ENCODE measurements around the gene KIF3C.
"Not testable (repeated sequence)": the region's sequence is repeated elsewhere in the genome, so short reads cannot be mapped to it uniquely, and the experiment has no call there.

Gene KIF3C

DNA sequence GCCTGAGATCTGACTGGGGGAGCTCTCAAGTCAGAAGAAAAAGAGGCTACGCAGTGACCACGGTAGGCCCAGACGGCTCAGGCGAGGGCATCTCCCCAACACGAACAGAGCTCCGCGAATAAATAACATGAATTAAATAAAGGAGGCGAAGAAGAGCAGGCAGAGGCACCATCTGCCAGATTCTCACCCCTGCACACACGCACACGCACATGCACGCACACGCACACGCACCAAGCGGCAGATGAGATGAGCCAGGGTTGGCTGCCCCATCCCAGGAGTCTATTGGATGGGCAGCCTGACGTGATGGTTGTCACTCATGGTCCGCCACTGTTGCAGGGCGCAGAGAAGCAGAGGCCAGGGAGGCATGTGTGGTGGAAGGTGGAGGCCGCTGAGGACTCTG, 53.6 kb downstream of the KIF3C start:
- no peak for DNase-seq (ENCODE audit: low read depth)
- H3K4me3 ChIP-seq (ENCODE audit: low read depth, low read length), result no peak overlapping the region

GRCh38 chr2:25926984-25927756, 55.1 kb downstream of the KIF3C start:
- no peak overlapping the region for H3K4me3 ChIP-seq (ENCODE audit: low read depth, low read length)
- no peak for DNase-seq (ENCODE audit: low read depth)

DNA sequence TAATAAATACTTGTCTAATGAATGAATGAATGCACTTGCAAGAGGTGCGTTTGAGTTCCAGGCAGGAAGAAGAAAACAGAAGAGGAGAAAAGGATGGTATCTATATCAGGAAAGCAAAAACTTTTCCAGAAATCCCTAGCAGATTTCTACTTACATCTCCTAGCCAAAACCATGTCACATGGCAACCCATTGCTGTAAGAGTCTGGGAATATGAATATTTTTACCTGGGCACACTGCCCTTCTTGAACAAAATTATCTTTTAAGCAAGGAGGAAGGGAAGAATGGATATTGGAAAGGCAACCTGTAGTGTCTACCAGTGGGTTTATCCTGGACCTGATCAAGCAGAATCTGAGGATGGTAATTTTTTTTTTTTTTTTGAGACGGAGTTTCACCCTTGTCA, 59.8 kb downstream of the KIF3C start:
- no peak for DNase-seq (ENCODE audit: low read depth)

GRCh38 chr2:25920786-25921415, 61.4 kb downstream of the KIF3C start:
- H3K4me3 ChIP-seq (ENCODE audit: low read depth, low read length), result no peak overlapping the region
- no peak for DNase-seq (ENCODE audit: low read depth)

More for the DNA sequence above, 59.8 kb downstream of the KIF3C start:
- H3K4me3 ChIP-seq (ENCODE audit: low read depth, low read length), result no peak overlapping the region

GRCh38 chr2:25920336-25920735, 62.0 kb downstream of the KIF3C start:
- H3K4me3 ChIP-seq (ENCODE audit: low read depth, low read length), result no peak overlapping the region
- peak; percentile 4 for DNase-seq (ENCODE audit: low read depth)

GRCh38 chr2:25917832-25918231, 64.5 kb downstream of the KIF3C start:
- DNase-seq (ENCODE audit: low read depth), result no peak
- H3K4me3 ChIP-seq (ENCODE audit: low read depth, low read length), result no peak overlapping the region

- not testable (repeated sequence) for H3K4me3 ChIP-seq (ENCODE audit: low read depth, low read length); DNase-seq (ENCODE audit: low read depth)
Observed at GRCh38 chr2:25917411-25917810, 64.9 kb downstream of the KIF3C start.

DNA sequence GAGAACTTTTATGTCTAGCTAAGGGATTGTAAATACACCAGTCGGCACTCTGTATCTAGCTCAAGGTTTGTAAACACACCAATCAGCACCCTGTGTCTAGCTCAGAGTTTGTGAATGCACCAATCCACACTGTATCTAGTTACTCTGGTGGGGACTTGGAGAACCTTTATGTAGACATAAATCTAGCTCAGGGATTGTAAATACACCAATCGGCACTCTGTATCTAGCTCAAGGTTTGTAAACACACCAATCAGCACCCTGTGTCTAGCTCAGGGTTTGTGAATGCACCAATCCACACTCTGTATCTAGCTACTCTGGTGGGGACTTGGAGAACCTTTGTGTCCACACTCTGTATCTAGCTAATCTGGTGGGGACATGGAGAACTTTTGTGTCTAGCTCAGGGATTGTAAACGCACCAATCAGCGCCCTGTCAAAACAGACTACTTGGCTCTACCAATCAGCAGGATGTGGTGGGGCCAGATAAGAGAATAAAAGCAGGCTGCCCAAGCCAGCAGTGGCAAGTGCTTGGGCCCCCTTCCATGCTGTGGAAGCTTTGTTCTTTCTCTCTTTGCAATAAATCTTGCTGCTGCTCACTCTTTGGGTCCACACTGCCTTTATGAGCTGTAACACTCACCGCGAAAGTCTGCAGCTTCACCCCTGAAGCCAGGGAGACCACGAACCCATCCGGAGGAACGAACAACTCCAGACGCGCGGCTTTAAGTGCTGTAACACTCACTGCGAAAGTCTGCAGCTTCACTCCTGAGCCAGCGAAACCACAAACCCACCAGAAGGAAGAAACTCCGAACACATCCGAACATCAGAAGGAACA, 66.1 kb downstream of the KIF3C start:
- H3K4me3 ChIP-seq (ENCODE audit: low read depth, low read length); DNase-seq (ENCODE audit: low read depth): not testable (repeated sequence)

- DNase-seq (ENCODE audit: low read depth); H3K4me3 ChIP-seq (ENCODE audit: low read depth, low read length): not testable (repeated sequence)
Observed at GRCh38 chr2:25915411-25915810, 66.9 kb downstream of the KIF3C start.

DNA sequence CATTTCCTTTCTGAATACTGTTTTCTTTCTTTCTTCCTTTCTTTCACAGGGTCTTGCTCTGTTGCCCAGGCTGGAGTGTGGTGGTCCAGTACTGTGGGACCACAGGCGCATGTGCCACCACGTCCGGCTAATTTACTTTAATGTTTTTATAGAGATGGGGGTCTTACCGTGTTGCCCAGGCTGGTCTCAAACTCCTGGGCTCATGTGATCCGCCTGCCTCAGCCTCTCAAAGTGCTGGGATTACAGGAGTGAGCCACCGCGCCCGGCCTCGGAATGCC, 68.7 kb downstream of the KIF3C start:
- H3K4me3 ChIP-seq (ENCODE audit: low read depth, low read length); DNase-seq (ENCODE audit: low read depth): not testable (repeated sequence)

GRCh38 chr2:25912851-25913695, 69.2 kb downstream of the KIF3C start:
- peak; percentile 6 for DNase-seq (ENCODE audit: low read depth)
- no peak overlapping the region for H3K4me3 ChIP-seq (ENCODE audit: low read depth, low read length)

DNA sequence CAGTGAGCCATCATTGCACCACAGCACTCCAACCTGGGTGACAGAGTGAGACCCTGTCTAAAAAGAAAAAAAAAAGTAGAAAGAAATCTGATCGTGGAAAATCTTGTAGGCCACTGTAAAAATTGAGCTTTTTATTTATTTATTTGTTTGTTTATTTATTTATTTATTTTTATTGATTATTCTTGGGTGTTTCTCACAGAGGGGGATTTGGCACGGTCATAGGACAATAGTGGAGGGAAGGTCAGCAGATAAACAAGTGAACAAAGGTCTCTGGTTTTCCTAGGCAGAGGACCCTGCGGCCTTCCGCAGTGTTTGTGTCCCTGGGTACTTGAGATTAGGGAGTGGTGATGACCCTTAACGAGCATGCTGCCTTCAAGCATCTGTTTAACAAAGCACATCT, 72.7 kb downstream of the KIF3C start:
- not testable (repeated sequence) for DNase-seq (ENCODE audit: low read depth); H3K4me3 ChIP-seq (ENCODE audit: low read depth, low read length)

GRCh38 chr2:25905126-25905525, 77.2 kb downstream of the KIF3C start:
- DNase-seq (ENCODE audit: low read depth), result no peak
- no peak overlapping the region for H3K4me3 ChIP-seq (ENCODE audit: low read depth, low read length)

GRCh38 chr2:25903216-25903776, 79.0 kb downstream of the KIF3C start:
- no peak for DNase-seq (ENCODE audit: low read depth)
- no peak overlapping the region for H3K4me3 ChIP-seq (ENCODE audit: low read depth, low read length)

GRCh38 chr2:25899404-25899970, 82.8 kb downstream of the KIF3C start:
- DNase-seq (ENCODE audit: low read depth), result no peak
- no peak overlapping the region for H3K4me3 ChIP-seq (ENCODE audit: low read depth, low read length)

DNA sequence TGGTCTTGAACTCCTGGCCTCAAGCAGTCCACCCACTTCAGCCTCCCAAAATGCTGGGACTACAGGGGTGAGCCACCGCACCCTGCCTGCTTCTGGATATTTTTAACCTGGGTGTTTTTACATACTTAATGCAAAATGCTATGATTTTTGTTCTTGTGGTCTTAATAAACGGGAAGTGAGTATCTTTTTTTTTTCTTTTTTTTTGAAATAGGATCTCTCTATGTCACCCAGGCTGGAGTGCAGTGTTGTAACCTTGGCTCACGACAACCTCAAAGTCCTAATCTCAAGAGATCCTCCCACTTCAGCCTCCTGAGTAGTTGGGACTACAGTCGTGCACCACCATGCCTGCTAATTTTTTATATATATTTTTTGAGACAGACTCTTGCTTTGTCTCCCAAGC, 84.8 kb downstream of the KIF3C start:
- DNase-seq (ENCODE audit: low read depth), result no peak
- H3K4me3 ChIP-seq (ENCODE audit: low read depth, low read length), result no peak overlapping the region

DNA sequence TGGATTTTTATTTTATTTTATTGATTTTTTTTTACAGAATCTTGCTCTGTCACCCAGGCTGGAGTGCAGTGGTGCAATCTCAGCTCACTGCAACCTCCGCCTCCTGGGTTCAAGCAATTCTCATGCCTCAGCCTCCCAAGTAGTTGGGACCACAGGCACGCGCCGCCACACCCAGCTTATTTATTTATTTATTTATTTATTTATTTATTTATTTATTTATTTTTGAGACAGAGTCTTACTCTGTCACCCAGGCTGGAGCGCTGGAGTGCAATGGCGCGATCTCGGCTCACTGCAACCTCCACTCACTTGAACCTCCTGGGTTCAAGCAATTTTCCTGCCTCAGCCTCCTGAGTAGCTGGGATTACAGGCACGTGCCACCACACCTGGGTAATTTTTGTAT, 86.0 kb downstream of the KIF3C start:
- H3K4me3 ChIP-seq (ENCODE audit: low read depth, low read length); DNase-seq (ENCODE audit: low read depth): not testable (repeated sequence)

- no peak for DNase-seq (ENCODE audit: low read depth)
- no peak overlapping the region for H3K4me3 ChIP-seq (ENCODE audit: low read depth, low read length)
Observed at GRCh38 chr2:25895610-25896009, 86.7 kb downstream of the KIF3C start.

DNA sequence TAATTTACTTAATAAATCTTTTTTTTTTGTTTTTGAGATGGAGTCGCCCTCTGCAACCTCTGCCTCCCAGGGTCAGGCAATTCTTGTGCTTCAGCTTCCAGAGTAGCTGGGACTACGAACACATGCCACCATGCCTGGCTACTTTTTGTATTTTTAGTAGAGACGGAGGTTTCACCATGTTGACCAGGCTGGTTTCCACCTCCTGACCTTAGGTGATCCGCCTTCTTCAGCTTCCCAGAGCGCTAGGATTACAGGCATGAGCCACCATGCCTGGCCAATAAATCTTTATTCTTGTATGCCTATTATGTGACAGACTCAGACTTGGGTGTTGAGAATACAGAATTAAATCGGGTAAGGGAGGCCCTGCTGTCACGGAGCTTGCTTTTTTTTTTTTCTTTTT, 87.3 kb downstream of the KIF3C start:
- no peak for DNase-seq (ENCODE audit: low read depth)

More for the DNA sequence above, 87.3 kb downstream of the KIF3C start:
- no peak overlapping the region for H3K4me3 ChIP-seq (ENCODE audit: low read depth, low read length)
